AG04449 (cell line): ENCODE results near the gene CUEDC1.
A peak's percentile ranks its signal among the peaks of the same experiment; 100 is the strongest.

Source experiments
- CTCF ChIA-PET: fragments of 350-600 bp; formaldehyde crosslinking; extraction: SDS; loops from one replicate; lab custom pipeline; 2021; ENCODE audit warnings: antibody characterized with exemption; lab: Yijun Ruan, JAX
- POLR2A ChIA-PET: fragments of 400-600, 350-600 bp; formaldehyde crosslinking; extraction: SDS; loops from one replicate; lab custom pipeline; 2020; ENCODE audit warnings: antibody characterized with exemption, inconsistent platforms; lab: Yijun Ruan, JAX
- DNase-seq: peaks from one replicate; pipeline ENCODE4 v3.0.0-alpha.2; 2010; ENCODE audit warnings: low read depth, low spot score
- H3K4me3 ChIP-seq: 2 replicates; pipeline ENCODE4 v1.5.1; 2011; ENCODE audit warnings: low read depth, mild to moderate bottlenecking, control low read depth, low read length
- CTCF ChIP-seq: IDR thresholded peaks from one replicate; pipeline ENCODE4 v1.5.1; 2011; ENCODE audit warnings: mild to moderate bottlenecking, moderate library complexity, low read length, control low read depth, inconsistent platforms; ENCODE audit not compliant: insufficient read depth; ENCODE audit errors: missing control alignments

The CUEDC1 gene

DNA sequence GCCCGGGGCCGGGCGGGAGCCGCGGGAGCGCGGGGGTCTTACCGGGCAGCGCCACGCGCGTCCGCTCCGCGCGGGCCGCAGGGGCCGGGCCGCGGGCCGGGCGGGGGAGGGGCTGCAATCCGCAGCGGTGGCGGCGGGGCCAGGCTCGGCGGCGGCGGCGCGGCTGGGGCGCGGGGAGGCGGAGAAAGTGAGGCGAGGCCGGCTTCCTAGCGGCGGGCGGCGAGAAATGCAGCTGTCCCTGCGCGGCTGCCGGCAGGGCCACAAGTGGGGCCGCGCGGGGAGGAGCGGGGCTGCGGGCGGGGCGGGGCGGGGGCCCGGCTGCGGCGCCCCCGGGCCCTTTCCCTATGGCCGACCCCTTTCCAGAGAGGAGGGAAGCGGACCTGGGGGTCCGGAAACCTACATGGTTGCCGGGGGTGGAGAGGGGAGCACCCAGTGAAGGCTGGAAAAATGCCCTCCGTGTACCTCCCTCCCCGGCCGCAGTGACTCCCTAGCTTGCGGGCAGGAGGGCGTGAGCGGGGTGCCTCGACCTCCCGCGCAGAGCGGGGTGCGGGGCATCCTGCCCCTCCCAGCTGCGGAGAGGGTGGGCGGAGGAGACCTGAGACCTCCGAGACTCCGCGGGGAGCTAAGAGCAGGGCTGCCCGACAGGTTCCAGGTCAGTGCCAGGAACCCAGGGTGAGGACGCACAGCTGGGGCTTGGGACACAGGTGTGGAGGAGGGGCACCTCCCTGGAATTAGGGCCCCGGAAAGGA, at the start of gene CUEDC1:
TSS of gene CUEDC1 (minus strand) at position 230 of the 749 bp plus-strand sequence. CDS start 69,848 bp downstream, outside the sequence.
- H3K4me3 ChIP-seq: peak within 1 kb of the TSS; percentile 70
- ChIA-PET POLR2A (interaction anchor here (0.6 to 3.2 kb wide), 9 partner anchors 21 to 106 kb away, joined by 3 to 11 read pairs (median 5); partner anchors contain the start of gene MRPS23), CTCF (interaction anchor here (0.8 to 7.8 kb wide), 19 partner anchors 8 to 98 kb away, joined by 3 to 75 read pairs (median 5); no protein-coding TSS in a partner anchor)
- peak; percentile 68 for TF ChIP-seq CTCF
- no peak for DNase-seq

DNA sequence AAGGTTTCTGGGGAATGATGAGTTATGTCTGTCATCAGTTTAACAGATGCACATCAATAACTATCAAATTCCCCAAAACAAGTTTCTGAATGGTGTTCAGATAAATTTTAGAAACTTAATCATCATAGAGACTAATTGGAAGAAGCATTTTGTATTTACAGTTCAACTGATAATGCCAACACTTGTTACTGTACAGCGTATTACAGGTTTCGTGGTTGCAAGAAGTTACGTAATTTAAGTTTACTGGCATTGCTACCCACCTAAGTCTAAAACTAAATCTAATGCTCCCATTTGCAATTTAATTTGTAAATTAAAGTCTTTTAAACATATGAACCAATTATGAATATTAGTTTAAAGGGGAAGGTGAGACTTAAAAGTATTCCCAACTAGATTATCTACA, 48.8 kb upstream of the CUEDC1 start:
- ChIA-PET POLR2A (no interaction called here), CTCF (interaction anchor here (3.7 to 20.5 kb wide), 2 partner anchors 9 to 139 kb away, joined by 30 to 1361 read pairs; partner anchors contain the start of gene MRPS23)
- TF ChIP-seq CTCF: no peak
- no peak overlapping the region for H3K4me3 ChIP-seq
- no peak for DNase-seq

GRCh38 chr17:58002973-58003372, 47.8 kb upstream of the CUEDC1 start:
- CTCF ChIA-PET: interaction anchor here (0.7 to 20.5 kb wide), 9 partner anchors 9 to 873 kb away, joined by 3 to 1361 read pairs (median 7); partner anchors contain the start of genes CUEDC1, MRPS23 and VEZF1
- POLR2A ChIA-PET: interaction anchor here (0.6 to 1.4 kb wide), 3 partner anchors 10 to 523 kb away, joined by 3 to 5 read pairs (median 4); no protein-coding TSS in a partner anchor
- no peak overlapping the region for H3K4me3 ChIP-seq
- no peak for TF ChIP-seq CTCF
- DNase-seq: no peak

GRCh38 chr17:58002154-58002948, 47.1 kb upstream of the CUEDC1 start:
- CTCF ChIA-PET: interaction anchor here (0.6 to 20.5 kb wide), 13 partner anchors 9 to 873 kb away, joined by 3 to 1361 read pairs (median 5); partner anchors contain the start of genes CUEDC1, MRPS23 and VEZF1
- H3K4me3 ChIP-seq: no peak overlapping the region
- DNase-seq: no peak
- POLR2A ChIA-PET: interaction anchor here (0.6 to 1.4 kb wide), 3 partner anchors 11 to 152 kb away, joined by 3 to 5 read pairs (median 4); no protein-coding TSS in a partner anchor
- TF ChIP-seq CTCF: no peak

GRCh38 chr17:58001461-58002124, 46.4 kb upstream of the CUEDC1 start:
- no peak for TF ChIP-seq CTCF
- DNase-seq: no peak
- ChIA-PET CTCF (interaction anchor here (0.9 to 20.5 kb wide), 14 partner anchors 8 to 872 kb away, joined by 3 to 1361 read pairs (median 6); partner anchors contain the start of genes CUEDC1, MRPS23 and VEZF1), POLR2A (interaction anchor here (0.7 to 1.4 kb wide), 3 partner anchors 16 to 151 kb away, joined by 3 to 5 read pairs (median 3); no protein-coding TSS in a partner anchor)
- H3K4me3 ChIP-seq: no peak overlapping the region
